ENCODE data around the gene FSTL4.
A peak's percentile ranks its signal among the peaks of the same experiment; 100 is the strongest.

Gene FSTL4

GRCh38 chr5:133317558-133317957 is 294.8 kb downstream of the FSTL4 start (continued):
- TF ChIP-seq TSHZ2 (CRISPR knock-in tag; IDR thresholded peaks at IDR 0.05) (no peak), ZNF565 (CRISPR knock-in tag; conservative IDR thresholded peaks at IDR 0.05; ENCODE audit: low read depth) (no peak), ISL1 (CRISPR knock-in tag; IDR thresholded peaks at IDR 0.05) (no peak), CSDC2 (CRISPR knock-in tag; IDR thresholded peaks at IDR 0.05) (no peak), TOX (CRISPR knock-in tag; IDR thresholded peaks at IDR 0.05; ENCODE audit: borderline replicate concordance) (no peak), ZFP3 (CRISPR knock-in tag; IDR thresholded peaks at IDR 0.05) (no peak)

DNA sequence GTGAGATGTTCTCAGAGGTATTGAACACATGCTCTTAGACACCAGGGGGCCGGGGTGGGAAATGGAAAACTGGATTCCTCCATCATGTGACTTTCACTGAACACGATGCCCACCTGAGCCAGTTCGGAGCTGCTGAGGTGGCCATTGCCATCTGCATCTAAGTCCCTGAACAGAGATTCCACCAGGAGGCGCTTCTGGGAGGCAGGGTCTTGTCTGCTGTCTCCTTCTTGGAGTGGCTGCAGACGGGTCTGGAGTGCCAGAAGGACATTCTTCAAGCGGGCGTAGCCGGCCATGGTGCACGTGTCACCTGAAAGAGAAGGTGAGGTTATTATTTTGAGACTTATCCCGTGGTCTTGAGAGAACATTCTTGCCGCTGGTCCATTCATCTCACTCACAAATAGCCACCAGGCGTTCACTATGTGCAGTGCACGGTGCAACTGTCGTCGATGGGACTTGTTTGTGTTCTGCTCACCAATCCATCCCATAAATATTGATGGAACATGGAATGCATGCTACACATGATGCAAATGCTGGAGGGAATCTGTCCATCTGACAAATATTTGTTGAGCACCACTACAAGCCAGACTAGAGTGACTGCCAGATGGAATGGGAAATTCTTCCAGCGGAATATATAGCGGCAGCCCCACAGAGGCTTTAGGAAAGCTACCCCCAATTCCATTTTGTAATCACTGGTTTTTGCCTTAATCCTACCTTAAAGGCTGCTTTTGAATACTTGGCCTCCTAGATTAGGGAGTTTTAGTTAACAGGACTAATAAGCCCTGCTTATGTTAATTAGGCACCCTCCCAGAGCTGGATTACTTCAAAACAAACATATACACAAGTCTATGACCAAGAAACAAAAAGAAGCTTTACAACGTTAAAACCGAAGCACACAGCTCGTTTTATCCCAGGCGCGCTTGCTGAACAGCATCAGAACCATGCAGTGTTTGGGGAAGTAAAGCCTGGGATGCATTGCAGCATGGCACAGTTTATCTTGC is 295.7 kb downstream of the FSTL4 start:
- ATAC-seq: peak; percentile 53; the same call in 2 of the 3 replicates
- TF ChIP-seq ZFP3 (CRISPR knock-in tag; IDR thresholded peaks at IDR 0.05): no peak
- TF ChIP-seq CSDC2 (CRISPR knock-in tag; IDR thresholded peaks at IDR 0.05): no peak
- TF ChIP-seq TOX (CRISPR knock-in tag; IDR thresholded peaks at IDR 0.05; ENCODE audit: borderline replicate concordance): no peak
- TF ChIP-seq RARB (CRISPR knock-in tag; IDR thresholded peaks at IDR 0.05): no peak
- TF ChIP-seq TSHZ2 (CRISPR knock-in tag; IDR thresholded peaks at IDR 0.05): no peak
- TF ChIP-seq ZNF70 (CRISPR knock-in tag; IDR thresholded peaks at IDR 0.05): no peak
- TF ChIP-seq ISL1 (CRISPR knock-in tag; IDR thresholded peaks at IDR 0.05): no peak
- TF ChIP-seq PATZ1 (CRISPR knock-in tag; IDR thresholded peaks at IDR 0.05; ENCODE audit: borderline replicate concordance): no peak
- no peak for TF ChIP-seq GLIS3 (CRISPR knock-in tag; IDR thresholded peaks at IDR 0.05)
- TF ChIP-seq ESRRG (CRISPR knock-in tag; IDR thresholded peaks at IDR 0.05): no peak

DNA sequence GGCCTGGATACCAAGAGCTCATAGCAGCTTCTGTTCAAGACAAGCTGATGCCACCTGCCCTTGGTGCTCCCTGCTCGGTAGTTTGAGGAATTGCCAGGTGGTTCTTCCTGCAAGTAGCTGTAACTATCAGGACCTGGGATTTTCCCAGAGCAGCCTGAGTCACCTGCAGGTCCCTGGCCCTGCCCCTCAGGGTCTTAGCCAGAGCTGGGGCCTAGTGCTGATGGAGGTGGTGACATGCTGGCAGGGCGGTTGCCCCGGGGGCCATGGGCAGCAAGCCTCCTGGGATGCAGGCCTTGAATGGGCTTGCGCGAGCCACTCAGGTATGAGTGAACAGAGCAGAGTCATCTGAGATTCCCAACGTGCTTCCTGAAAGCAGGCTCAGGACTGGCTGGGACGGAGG is 298.3 kb downstream of the FSTL4 start:
- no peak for ATAC-seq
- TF ChIP-seq ZC3H10 (CRISPR knock-in tag; IDR thresholded peaks at IDR 0.05) (no peak), TCF4 (CRISPR knock-in tag; IDR thresholded peaks at IDR 0.05; ENCODE audit: borderline replicate concordance) (no peak), PATZ1 (CRISPR knock-in tag; IDR thresholded peaks at IDR 0.05; ENCODE audit: borderline replicate concordance) (no peak), ESRRG (CRISPR knock-in tag; IDR thresholded peaks at IDR 0.05) (no peak), ZNF70 (CRISPR knock-in tag; IDR thresholded peaks at IDR 0.05) (no peak), PPARA (CRISPR knock-in tag; IDR thresholded peaks at IDR 0.05; ENCODE audit: borderline replicate concordance) (no peak), ARNTL (CRISPR knock-in tag; IDR thresholded peaks at IDR 0.05; ENCODE audit: borderline replicate concordance, low read depth) (no peak), CSDC2 (CRISPR knock-in tag; IDR thresholded peaks at IDR 0.05) (no peak), TOX (CRISPR knock-in tag; IDR thresholded peaks at IDR 0.05; ENCODE audit: borderline replicate concordance) (no peak), CSRNP3 (CRISPR knock-in tag; IDR thresholded peaks at IDR 0.05) (no peak), RARB (CRISPR knock-in tag; IDR thresholded peaks at IDR 0.05) (no peak), ZFP30 (CRISPR knock-in tag; IDR thresholded peaks at IDR 0.05) (no peak), BACH2 (CRISPR knock-in tag; IDR thresholded peaks at IDR 0.05; ENCODE audit: borderline replicate concordance) (no peak)
- TF ChIP-seq, protein P1, sequence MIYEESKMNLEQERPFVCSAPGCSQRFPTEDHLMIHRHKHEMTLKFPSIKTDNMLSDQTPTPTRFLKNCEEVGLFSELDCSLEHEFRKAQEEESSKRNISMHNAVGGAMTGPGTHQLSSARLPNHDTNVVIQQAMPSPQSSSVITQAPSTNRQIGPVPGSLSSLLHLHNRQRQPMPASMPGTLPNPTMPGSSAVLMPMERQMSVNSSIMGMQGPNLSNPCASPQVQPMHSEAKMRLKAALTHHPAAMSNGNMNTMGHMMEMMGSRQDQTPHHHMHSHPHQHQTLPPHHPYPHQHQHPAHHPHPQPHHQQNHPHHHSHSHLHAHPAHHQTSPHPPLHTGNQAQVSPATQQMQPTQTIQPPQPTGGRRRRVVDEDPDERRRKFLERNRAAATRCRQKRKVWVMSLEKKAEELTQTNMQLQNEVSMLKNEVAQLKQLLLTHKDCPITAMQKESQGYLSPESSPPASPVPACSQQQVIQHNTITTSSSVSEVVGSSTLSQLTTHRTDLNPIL (CRISPR knock-in tag; IDR thresholded peaks at IDR 0.05; ENCODE audit: low read depth): no peak
